Subcutaneous adipose tissue (tissue), 4 donors: ENCODE data around the gene KNCN. TPM values are rescaled to one million over a fixed set of nuclear protein-coding genes. Genes with fewer than 3 reads are reported as not detected.

Experiments used
- total RNA-seq, 4 donors: library from RNA; depleted of rRNA; stranded (reverse); fragments of >200 nt; gene quantifications; one replicate each; pipeline ENCODE4 v1.1.0, GENCODE V29; 2016
- TF ChIP-seq, protein P1 (sequence below): fragments of 450-650 bp; IDR thresholded peaks from one replicate; pipeline ENCODE4 v1.5.1; 2016; ENCODE audit warnings: low read depth, mild to moderate bottlenecking, control low read depth, antibody characterized with exemption, moderate library complexity

The KNCN gene
- total RNA-seq, 4 donors from 2014 or later: not detected

DNA sequence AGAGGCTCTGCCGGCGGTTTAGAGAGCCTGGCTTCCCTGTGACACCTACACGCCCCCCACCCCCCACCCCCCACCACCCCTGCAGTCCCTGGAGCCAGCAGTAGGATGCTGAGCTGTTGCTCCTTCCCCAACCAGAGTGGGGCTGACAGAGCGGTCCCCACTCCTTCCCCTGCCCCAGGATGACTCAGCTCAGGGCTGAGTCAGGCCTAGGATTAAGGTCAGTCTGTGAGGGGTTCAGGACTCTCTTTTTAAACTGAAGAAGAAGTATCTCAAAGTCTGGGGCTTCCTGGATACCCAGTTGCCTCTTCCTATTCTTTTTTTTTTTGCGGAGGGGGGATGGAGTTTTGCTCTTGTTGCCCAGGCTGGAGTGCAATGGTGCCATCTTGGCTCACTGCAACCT, 42.7 kb downstream of the KNCN start:
- TF ChIP-seq, protein P1, sequence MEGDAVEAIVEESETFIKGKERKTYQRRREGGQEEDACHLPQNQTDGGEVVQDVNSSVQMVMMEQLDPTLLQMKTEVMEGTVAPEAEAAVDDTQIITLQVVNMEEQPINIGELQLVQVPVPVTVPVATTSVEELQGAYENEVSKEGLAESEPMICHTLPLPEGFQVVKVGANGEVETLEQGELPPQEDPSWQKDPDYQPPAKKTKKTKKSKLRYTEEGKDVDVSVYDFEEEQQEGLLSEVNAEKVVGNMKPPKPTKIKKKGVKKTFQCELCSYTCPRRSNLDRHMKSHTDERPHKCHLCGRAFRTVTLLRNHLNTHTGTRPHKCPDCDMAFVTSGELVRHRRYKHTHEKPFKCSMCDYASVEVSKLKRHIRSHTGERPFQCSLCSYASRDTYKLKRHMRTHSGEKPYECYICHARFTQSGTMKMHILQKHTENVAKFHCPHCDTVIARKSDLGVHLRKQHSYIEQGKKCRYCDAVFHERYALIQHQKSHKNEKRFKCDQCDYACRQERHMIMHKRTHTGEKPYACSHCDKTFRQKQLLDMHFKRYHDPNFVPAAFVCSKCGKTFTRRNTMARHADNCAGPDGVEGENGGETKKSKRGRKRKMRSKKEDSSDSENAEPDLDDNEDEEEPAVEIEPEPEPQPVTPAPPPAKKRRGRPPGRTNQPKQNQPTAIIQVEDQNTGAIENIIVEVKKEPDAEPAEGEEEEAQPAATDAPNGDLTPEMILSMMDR: no peak

DNA sequence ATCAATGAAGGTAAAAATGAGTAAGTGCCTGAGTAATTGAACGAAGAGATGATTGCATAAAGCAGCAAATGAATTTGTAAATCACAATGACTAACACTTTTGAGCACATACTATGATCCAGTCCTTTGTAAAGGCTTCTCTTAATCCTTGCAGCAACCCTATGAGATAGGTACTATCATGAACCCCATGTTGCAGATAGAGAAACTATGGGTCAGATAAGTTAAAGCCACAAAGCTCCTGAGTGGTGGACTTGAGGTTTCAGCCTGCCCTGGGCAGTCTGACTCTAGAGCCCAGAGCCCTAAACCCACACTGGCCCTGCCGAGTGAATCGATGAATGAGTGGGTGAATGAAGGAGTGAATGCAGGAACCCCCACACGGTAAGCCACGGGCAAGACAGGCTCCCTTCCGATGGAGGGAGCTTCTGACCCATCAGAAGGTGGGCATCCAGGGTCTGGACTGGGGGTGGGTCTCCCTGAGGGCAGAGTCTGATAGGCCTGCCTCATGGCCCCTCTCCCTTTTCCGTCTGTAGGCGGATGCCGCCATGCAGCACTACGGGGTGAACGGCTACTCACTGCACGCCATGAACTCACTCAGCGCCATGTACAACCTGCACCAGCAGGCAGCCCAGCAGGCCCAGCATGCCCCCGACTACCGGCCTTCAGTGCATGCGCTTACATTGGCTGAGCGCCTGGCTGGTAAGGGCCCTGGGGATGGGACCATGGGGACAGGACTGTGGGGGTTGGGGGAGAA, 44.8 kb downstream of the KNCN start:
- TF ChIP-seq, protein P1: no peak

DNA sequence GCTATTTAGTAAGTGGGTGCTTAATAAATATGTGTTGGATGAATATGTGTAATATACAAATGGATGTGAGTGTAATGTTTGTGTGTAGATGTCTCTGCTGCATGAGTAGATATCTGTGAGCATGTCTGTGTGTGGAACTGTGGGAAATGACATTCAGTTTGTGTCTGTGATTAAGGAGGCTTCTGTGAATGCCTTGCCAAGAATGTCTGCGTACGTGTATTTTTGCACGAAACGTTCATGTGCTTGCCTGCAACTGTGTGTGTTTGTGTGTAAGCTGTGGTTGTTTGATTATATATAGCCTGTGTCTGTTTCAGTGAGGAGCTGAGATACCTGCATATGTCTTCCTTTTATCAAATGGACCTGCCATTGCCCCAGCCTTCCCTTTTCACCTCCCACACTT, 48.0 kb downstream of the KNCN start:
- TF ChIP-seq, protein P1: no peak

DNA sequence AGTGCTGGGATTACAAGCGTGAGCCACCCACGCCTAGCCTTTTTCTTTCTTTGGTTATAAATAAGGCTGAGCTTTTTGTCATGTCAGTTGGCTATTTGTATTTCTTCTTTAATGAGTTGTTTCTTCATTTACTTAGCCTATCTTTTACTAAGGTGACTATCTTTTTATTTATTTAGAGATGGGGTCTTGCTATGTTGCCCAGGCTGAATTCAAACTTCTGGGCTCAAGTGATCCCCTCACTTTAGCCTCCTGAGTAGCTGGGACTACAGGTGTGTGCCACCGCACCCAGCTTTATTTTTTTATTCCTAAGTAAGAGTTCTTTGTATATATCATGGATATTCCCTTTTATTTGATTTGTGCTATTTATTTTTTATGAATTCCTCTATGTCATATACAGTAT, 49.9 kb downstream of the KNCN start:
- TF ChIP-seq, protein P1: no peak

DNA sequence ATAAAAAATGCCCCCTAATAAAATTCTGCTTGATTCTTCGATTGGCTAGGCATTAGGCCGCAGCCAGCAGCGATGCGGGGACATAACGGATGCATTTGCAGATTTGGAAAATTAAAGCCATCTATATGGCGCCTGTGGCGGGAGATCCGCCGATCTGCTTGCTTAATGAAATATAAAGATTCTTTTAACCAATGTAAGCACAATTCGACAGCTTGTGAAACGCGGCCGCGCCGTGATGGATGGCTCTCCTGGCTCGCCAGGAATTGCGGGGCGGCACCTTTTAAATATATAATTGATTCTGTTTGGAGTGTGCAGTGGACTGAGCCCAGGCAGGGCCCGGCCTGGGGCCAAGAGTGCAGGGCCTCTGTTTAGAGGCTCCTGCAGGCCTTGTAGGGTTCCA, 53.8 kb downstream of the KNCN start:
- TF ChIP-seq, protein P1: no peak

DNA sequence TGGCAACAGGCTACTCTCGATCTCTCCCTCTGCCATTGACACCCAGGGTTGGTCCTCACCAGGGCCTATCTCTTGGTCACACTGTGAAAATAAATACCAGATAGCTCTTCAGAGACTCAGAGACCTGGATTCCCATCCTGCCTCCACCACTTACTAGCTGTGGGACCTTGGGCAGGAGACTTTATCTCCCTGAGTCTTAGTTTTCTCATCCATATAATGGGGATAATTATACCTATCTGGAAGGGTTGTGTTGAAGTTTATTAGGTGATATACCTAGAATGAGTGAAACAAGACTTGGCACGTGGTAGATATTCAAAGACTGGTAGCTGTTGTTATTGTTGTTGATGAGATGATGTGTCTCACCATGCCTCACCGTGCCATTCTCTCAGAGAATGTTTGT, 54.4 kb downstream of the KNCN start:
- TF ChIP-seq, protein P1: no peak

DNA sequence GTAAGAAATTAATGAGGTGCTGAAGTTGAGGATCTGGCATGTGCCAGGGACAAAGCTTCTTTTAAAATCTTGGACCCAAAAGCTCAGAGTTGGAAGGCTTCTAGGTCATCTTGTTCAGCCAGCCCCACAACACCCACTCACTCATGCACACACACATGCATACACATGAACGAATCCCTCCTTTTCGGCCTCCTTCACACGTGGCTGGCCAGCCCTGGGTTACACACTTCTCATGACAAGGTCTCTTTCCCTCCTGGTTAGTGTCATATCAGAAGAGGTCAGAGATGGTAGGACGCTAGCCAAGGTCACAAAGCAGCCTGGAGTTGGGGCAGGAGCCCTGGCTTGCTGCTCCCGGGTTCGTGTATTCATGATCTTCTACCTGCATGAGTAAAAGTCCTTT, 54.9 kb downstream of the KNCN start:
- TF ChIP-seq, protein P1: no peak
